HG03457 (cell line): Measurements from ENCODE around the gene AXDND1.
A peak's percentile ranks its signal among the peaks of the same experiment; 100 is the strongest.

Experiments used
- ATAC-seq: cut with Tn5 transposase; IDR thresholded peaks from one replicate; pipeline ENCODE4 v1.9.1; 2021; ENCODE audit warnings: moderate number of reproducible peaks; ENCODE audit not compliant: unreplicated experiment

Gene AXDND1, protein sequence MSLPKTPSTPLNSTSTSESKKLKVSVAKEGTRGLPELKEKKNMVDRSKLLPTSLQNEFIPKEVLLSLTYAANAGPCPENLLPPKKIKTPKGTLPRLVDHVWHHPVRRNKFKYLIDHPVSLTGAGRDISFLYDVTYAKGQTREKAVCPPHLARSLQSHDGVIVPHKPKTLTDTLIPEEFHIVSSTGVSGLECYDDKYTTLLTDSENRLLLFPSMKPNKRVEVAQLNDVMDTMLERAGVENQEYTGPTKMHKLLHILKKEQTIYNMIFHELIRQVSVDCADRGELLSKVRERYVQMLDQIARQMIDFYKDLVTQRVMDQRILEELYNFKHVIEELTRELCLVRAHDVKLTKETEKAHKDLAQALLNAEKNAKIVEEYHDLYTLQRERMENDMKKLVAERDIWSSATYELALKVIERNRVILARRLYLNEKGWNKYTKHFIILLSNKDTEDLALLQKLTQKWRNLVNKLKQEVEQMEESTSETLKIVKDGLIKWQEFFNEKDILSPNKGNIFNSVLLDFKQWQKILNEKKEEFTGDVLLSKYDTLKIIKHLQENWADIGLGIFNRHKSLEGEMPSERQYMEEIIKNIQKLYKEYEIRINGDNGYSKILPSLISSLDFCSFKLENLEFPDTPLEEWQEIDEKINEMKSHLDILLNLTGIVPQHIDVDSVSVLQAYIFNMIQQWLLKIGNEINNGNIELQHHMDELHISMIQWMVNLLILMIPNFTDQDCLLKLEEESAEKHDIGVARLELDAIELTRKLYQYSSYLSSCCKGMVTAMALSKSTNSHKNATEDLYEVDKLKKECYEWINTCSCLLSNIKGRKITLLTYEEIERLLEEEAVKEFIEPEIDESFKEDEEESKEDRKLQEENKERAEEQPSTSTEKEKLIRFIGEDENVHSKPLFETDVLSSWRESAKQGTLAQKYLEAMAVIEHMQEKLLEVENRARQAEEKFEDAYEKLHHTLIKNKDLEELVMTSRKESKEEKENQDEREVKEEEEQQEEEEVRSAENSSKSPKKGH

DNA sequence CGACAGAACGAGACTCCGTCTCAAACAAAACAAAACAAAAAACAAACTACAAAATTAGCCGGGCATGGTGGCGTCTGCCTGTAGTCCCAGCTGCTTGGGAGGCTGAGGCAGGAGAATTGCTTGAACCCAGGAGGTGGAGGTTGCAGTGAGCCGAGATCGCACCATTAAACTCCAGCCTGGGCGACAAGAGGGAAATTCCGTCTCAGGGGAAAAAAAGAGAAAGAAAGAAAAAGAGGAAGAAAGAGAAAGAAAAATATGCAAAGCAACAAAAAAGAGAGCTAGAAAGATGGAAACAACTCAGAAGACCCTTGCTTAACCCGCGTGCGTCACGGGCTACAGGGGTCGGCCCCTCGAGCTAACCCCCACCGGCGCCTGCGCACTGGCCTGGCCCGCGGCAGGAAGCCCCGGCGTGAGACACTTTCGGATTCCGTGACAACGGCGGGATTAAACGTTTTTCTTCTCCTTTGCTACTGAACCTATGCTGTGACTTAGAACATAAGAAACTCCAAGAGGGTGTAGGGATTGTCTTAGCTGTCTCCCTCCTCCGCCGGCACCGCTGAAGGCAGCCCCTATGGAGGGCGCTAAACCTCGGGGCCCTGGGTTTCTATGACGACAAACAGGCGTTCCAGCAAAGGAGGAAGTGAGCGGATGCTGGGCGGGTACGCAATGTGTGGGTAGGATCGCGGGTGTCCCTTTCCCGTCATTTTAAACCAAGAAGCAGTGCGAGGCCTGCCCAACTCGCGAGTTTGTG, at the start of gene AXDND1:
Gene AXDND1, plus strand, starts transcription at position 630 of the 751 bp plus-strand sequence. CDS start 539 bp downstream, outside the sequence.
- peak; percentile 96 for ATAC-seq

DNA sequence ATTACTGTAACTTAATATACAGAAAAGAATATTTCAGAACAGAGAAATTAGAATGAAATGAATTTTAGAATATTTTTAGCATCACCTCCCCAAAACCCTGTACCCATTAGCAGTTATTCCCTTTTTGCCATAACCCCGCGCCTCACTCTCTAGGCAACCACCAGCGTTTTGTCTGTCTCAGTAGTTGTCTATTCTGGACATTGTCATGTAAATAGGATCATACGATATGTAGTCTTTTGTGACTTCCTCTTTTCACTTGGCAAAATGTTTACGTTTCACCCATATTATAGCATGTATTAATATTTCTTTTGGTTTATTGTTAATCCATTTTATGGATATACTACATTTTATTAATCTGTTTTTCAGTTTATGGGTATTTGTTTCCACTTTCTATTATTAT, 47.3 kb upstream of the AXDND1 start:
- ATAC-seq = no peak

DNA sequence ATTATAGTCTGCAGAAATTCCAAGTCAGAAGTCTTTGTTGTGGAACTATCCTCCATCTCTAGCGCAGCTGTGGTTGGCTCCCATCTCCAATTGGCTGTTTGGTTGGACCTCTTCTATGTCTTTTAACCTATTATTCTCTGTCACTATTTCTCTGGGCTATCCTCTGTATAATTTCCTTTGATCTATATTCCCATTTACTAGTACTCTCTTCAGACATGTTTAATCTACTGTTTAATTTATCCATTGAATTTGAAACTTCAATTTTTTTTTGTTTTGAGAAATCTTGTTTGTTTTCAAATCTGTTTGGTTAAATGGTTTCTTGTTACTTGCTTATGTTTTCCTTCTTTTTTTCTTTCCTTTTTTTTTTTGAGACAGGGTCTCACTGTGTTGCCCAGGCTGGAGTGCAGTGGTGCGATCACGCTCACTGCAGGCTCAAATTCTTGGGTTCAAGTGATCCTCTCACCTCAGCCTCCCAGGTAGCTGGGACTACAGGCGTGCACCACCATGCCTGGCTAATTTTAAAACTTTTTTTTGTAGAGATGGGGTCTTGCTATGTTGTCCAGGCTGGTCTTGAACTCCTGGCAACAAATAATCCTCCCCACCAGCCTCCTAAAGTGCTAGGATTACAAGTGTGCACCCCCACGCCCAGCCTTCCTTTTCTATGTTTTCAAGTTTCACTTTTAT, 44.1 kb upstream of the AXDND1 start:
- ATAC-seq = no peak

DNA sequence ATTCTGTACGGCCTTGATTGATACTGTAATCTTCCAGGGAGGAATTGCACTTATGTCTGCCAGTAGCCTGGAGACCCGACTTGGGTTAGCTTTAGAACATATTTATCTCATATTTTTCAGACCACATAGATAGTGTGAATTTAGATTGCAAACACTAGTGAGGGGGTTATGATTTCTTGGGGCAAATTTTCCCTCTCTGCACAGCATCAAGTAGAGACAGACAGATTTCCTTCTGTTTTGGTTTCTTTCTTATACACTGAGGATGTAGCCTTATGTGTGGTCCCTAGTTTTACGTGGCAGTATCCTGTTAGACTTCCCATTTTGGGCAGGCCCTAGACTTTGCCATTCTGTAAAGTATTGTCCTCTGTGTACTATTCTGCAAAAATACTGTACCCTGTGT, 43.2 kb upstream of the AXDND1 start:
- no peak for ATAC-seq

DNA sequence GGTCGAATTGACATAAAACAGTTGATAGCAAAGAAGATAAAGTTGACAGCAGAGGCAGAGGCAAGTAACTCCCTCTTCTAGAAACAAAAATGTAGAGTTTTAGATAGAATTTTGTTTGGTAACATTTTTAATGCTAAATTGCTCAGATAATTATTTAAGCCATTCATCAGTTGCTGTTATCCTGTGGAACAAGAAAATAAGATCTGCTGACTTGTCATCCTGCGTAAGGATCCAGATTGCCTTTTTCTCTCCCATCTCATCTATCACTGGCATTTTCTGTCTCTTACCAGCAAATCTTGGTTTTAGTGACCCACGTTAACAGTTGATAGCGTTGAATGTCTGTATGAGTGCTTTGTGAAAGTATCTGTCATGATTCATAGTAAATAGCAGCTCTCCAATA, 42.3 kb upstream of the AXDND1 start:
- ATAC-seq = no peak

DNA sequence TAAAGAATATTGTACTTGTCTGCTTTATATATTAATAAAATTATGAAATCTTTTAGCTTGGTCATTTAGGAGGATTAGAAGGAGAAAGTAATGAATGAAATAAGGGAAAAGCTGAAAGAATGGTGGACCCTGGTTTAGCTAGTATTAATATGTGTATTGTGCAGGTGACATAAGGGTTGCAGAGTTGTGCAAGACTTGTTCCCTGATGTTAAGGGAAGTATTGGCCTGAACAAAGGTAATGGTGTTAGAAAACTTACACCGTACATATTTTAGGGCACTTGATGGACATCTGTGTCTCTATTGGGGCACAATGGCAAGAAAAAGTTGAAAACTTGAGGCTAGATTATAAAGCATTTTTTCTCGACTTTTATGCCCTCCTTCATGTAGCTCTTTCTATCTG, 39.9 kb upstream of the AXDND1 start:
- no peak for ATAC-seq

DNA sequence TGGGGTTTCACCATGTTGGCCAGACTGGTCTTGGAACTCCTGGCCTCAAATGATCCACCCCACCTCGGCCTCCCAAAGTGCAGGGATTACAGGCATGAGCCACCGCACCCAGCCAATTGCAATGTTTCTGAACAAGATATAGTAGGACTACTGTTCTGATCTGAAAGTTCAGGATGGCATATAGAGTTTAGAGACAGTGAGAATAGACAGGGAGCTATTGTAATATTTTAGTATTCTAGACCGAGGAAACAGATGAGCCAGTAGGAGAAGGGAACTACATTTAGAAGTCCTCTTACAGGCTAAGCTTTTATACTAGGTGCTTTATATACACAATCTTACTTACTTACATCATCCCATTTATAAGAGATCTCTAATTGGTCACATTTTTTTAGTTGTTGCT, 39.0 kb upstream of the AXDND1 start:
- ATAC-seq = no peak

DNA sequence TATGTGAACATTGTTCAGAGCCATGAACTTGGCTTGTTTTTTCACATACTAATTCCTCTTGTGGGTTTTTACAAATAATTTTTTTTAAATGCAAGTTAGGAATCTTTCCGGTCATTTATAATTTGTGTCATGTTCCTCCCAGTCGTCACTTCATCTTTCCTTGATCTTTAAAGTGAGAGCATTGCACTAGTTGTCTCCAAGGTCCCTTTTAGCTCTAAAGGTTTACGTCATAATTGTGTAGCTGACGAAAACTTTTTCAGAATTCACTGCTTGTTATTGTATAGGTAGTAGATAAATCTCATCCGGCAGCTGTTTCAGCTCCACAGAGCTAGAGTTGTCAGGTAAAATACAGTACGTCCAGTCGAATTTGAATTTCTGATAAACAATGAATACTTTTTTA, 38.6 kb upstream of the AXDND1 start:
- ATAC-seq = no peak

DNA sequence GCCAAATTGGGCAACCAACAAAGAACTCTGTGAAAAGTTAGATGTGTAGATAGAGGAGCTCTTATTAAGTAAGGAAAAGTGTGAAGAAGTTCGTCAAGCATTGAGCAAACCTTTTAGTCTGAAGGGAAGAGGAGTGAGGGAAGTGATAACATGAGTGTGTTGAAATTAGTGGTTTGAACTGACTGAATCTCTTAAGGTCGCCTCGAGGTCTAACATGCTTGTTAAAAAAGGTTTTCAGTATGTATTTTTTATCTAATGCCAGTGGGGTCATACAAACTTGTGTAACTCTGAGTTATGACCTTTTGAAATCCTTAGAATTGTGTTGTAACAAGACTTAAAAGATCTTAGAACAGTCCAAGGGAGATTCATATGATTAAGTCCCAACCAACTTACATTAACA, 38.1 kb upstream of the AXDND1 start:
- ATAC-seq = no peak

DNA sequence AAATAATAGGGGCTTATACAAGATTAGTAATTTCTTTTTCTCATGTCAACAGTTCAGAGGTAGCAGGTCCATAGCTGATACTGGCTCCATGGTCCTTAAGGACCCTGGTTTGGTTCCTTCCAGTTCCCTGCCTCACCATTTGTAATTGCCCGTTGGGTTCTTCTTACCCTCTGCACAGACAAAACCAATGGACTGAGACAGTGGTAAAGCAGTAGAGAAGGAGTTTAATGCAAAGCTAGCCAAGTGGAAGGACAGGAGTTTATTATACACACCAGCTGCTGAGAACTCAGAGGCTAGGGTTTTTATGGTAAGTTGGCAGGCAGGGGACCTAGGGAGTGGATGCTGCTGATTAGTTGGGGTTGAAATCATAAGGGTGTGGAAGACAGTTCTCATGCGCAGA, 35.9 kb upstream of the AXDND1 start:
- no peak for ATAC-seq

DNA sequence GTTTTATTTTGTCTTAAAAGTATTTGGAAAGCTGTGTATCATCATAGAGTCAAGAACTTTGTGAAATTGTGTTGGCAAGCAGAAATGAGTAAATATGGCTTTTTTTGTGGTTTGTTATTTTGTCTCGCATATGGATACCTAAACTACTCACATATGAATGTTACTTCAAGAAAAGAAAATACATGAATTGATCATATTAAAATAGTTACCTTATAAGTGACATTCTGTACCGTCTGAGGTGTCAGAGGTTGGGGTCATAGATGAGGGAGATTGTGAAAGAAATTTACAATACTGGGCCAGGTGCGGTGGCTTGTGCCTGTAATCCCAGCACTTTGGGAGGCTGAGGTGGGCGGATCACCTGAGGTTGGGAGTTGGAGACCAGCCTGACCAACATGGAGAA, 31.3 kb upstream of the AXDND1 start:
- no peak for ATAC-seq

DNA sequence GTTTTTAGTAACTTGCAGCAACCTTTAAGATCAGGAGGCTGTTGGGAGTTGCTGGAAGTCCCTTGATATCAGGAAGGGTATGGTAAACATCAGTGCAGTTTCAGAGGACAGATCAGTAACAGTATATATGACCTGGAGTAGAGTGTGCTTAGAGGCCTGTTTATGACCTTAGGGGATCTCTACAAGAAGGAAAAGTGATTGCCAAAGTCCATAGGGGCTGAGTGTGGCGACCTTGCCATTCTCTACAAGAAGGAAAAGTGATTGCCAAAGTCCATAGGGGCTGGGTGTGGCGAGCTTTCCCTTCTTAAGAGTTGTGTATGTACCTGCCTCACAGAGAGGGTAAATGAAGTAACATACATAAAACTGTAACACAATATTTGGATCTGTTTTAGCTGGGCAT, 28.5 kb upstream of the AXDND1 start:
- ATAC-seq = no peak

DNA sequence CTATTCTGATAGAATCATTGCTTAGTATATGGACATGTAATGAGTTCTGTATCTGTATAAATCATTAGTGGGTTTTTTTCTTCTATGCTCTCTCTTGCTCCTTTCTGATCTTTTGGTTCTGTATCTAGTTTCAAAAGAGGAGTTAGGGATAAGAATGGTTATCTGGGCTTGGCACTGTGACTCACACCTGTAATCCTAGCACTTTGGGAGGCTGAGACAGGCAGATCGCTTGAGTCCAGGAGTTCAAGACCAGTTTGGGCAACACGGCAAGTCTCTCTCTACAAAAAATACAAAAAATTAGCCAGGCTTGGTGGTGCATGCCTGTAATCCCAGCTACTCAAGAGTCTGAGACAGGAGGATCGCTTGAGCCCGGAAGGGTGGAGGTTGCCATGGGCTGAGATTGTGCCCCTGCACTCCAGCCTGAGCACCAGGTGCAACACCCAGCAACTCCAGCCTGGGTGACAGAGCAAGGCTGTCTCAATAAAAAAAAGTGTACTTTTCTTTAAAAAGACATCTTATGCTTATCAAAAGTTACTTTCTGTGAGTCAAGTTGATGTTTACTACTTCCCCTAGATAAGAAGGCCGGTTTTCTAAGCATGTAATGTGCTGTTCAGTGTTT, 27.7 kb upstream of the AXDND1 start:
- ATAC-seq = no peak

DNA sequence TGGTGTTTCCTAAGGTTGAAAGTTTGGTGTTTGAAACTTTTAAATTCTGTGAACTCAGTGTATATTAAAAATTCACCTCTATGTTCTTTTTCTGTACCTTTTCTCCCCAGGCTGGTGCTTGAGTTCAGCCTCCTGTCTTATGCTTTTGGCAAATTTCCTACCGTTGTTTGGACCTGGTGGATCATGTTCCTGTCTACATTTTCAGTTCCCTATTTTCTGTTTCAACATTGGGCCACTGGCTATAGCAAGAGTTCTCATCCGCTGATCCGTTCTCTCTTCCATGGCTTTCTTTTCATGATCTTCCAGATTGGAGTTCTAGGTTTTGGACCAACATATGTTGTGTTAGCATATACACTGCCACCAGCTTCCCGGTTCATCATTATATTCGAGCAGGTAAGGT, 24.9 kb upstream of the AXDND1 start:
- no peak for ATAC-seq

DNA sequence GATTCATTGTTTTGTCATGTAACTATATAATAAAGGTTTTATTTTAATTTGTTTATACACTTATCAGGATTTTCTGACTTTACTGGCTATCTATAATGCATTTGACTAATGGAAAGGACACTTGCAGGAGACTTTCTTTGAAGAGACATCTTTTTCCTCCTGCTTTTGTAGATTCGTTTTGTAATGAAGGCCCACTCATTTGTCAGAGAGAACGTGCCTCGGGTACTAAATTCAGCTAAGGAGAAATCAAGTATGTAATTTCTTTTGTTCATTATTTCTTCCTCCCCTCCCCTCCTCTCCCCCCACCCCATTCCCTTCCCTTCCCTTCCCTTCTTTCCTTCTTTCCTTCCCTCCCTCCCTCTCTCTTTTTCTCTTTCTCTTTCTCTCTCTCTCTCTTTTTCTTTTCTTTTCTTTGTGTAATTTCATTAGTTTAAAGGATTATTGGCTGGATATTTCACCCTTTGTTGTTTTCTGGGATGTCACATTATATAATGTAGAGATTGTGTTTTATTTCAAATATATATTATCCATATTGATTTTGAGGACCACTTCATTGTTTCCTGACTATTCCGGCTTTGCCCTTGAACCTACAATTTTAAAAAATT, 23.7 kb upstream of the AXDND1 start:
- ATAC-seq = no peak

DNA sequence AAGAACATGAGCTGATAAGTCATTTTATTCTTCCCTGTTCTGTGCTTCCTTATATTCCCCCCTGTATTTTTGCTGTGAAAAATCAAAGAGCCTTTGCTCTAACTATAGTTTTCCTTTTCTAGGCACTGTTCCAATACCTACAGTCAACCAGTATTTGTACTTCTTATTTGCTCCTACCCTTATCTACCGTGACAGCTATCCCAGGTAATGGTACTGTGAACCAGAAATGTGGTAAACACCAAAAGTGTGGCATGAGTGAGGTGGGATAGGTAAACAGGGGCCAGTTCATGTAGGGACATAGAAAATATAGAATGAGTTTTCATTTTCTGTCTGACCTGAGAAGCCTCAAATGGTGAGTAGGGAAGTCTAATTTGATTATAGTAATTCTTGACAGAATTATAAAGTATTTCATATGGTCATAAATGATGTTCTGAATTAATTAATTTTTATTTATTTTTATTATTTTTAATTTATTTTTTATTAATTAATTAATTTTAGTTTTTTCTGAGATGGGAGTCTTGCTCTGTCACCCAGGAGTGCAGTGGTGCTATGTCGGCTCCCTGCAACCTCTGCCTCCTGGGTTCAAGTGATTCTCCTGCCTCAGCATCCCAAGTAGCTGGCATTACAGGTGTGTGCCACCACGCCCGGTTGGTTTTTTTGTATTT, 22.9 kb upstream of the AXDND1 start:
- ATAC-seq = no peak

DNA sequence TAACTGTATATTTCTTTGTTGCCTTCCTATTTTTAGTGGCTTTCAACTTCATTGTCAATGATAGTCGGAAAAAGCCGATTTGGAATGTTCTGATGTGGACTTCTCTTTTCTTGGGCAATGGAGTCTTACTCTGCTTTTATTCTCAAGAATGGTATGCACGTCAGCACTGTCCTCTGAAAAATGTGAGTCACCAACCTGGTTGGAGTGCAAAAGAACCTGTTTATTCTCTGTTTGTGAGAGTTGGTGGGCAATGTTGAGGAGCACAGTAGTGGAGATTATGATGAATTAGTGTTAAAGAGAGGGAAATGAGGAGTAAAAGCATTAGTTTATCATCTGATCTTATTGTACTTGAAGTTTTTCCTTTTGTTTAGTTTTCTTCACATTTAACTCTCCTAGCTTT, 14.5 kb upstream of the AXDND1 start:
- no peak for ATAC-seq

DNA sequence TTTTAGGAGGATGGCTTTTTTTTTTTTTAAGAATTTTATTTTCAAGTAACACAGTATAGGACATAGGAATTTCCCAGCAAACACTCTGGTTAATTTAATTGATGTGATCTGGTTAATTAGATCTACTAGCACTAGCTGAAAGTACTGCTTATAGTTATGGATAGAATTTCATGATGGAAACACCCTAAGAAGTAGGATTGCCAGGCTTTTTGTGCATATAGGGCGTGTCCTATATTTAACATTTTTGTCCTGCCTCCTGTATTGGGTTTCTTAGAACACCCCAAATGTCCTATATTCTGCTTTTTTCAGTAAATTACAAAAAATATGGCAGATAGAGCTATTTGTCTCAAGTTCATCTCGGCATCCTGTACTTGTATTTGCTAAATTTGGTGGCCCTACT, 13.5 kb upstream of the AXDND1 start:
- no peak for ATAC-seq

DNA sequence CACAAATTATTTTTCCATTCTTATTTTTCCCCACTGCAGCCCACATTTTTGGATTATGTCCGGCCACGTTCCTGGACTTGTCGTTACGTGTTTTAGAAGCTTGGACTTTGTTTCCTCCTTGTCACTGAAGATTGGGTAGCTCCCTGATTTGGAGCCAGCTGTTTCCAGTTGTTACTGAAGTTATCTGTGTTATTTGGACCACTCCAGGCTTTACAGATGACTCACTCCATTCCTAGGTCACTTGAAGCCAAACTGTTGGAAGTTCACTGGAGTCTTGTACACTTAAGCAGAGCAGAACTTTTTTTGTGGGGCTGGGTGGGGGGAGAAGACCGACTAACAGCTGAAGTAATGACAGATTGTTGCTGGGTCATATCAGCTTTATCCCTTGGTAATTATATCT, 12.2 kb upstream of the AXDND1 start:
- ATAC-seq = no peak
